ENCODE measurements around the gene DISP3.

Gene DISP3, protein sequence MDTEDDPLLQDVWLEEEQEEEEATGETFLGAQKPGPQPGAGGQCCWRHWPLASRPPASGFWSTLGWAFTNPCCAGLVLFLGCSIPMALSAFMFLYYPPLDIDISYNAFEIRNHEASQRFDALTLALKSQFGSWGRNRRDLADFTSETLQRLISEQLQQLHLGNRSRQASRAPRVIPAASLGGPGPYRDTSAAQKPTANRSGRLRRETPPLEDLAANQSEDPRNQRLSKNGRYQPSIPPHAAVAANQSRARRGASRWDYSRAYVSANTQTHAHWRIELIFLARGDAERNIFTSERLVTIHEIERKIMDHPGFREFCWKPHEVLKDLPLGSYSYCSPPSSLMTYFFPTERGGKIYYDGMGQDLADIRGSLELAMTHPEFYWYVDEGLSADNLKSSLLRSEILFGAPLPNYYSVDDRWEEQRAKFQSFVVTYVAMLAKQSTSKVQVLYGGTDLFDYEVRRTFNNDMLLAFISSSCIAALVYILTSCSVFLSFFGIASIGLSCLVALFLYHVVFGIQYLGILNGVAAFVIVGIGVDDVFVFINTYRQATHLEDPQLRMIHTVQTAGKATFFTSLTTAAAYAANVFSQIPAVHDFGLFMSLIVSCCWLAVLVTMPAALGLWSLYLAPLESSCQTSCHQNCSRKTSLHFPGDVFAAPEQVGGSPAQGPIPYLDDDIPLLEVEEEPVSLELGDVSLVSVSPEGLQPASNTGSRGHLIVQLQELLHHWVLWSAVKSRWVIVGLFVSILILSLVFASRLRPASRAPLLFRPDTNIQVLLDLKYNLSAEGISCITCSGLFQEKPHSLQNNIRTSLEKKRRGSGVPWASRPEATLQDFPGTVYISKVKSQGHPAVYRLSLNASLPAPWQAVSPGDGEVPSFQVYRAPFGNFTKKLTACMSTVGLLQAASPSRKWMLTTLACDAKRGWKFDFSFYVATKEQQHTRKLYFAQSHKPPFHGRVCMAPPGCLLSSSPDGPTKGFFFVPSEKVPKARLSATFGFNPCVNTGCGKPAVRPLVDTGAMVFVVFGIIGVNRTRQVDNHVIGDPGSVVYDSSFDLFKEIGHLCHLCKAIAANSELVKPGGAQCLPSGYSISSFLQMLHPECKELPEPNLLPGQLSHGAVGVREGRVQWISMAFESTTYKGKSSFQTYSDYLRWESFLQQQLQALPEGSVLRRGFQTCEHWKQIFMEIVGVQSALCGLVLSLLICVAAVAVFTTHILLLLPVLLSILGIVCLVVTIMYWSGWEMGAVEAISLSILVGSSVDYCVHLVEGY (N-terminal part only)

DNA sequence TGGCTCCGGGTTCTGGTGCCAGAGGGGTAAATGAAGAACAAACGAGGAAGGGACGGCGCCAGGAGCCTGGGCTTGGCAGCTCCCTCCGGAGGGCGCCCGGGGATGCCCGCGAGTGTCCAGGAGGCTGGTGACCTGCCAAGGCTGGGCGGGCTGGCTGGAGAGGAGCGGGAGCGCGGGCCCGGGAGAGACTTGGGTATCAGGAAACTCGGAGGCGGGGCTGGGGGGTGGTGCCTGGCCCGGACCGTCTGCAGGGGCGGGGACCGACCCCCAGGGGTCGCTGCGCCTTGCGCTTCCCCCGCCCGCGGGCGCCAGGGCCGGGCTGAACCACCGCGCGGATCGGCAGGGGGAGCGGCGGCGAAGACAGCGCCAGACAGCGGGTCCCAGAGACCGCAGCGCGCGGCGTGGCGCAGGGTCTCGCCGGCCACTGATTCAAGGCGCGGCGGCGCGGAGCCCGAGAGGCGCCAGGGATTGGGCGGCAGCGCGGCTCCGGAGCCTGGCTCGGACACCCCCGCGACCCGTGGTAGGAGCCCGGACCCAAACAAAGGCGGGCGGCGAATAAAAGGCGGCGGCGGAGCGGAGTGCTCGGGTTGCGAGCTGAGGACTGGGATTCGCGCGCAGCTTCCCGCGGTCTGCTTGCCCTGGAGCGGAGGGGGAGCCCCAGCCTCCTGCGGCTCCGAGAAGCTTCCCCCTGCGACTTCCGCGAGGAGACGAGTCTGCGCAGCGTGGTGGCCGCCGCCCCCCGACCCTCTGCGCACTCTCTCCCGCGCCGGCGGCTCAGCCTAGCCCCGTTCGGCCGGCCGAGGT lies at the start of gene DISP3:
Gene DISP3, plus strand, starts transcription at position 585 of the 804 bp plus-strand sequence. CDS start 21,838 bp downstream, outside the sequence.
- peak; percentile 50 for DNase-seq (ENCODE audit: low read depth, low spot score)

DNA sequence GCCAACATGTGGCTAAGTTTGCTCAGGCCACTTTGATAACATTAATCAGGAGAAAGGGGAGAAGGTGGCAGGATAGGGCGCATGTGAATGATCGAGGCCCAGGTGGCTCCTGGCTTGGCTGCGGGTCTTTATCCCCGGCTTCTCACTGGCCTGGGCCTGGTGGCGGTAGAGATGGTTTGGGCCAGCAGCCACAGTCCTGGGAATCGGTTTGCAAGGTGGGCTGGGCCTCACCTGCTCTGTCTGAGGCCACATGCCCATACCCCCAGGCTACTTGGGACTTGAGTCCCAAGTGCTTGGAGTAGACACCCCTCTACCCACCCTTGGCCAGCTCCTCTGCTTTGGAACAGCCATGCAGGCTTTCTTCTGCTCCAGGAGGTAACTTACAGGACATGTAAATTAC lies 49.7 kb upstream of the DISP3 start:
- DNase-seq (ENCODE audit: low read depth, low spot score) = no peak

DNA sequence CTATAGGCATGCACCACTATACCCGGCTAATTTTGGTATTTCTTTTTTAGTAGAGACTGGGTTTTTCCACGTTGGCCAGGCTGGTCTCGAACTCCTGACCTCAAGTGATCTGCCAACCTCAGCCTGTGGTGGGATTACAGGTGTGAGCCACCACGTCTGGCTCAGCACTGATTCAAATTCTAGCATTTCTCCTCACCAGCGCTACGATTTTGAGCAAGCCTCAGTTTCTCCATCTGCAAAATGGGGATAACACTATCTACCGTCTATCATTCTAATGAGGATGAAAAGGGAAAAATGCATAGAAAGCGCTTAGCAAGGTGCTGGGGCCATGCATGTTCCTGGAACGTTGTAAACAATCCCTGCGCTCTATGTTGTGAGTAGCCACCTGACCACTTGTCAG lies 49.0 kb upstream of the DISP3 start:
- DNase-seq (ENCODE audit: low read depth, low spot score) = no peak

DNA sequence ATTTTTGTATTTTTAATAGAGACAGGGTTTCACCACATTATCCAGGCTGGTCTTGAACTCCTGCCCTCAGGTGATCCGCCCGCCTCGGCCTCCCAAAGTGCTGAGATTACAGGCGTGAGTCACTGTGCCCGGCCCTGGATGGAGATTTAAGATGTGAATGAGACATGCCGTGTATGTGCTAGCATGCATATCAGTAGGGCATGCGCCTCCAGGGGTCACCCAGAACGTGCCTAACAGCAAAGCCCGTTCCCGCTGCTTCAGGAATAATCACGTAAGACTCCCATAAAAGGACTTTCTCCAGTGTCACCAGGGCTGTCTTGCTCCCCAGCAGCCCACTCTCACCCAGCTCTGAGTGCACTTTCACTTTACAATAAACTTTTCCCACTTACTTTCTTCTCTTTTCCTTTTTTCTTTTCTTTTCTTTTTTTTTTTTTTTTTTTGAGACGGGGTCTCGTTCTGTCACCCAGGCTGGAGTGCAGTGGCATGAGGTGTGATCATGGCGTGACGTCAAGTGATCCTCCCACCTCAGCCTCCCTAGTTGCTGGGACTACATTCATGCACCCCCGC lies 46.9 kb upstream of the DISP3 start:
- DNase-seq (ENCODE audit: low read depth, low spot score) = no peak

DNA sequence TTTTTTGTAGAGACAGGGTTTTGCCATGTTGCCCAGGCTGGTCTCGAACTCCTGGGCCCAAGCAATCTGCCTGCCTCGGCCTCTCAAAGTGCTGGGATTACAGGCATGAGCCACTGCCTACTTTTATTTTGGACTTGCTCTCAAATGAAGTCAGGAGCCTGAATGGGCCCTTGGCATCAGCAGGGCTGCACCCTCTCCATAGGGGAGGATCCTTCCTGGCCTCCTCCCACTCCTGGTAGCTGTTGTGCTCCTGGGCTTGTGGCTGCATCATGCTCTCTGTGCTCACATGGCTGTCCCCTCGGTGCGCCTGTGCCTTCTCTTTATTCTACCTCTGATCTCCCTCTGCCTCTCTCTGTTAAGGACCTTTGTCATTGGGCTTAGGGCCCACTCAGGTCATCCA lies 46.4 kb upstream of the DISP3 start:
- DNase-seq (ENCODE audit: low read depth, low spot score) = no peak

DNA sequence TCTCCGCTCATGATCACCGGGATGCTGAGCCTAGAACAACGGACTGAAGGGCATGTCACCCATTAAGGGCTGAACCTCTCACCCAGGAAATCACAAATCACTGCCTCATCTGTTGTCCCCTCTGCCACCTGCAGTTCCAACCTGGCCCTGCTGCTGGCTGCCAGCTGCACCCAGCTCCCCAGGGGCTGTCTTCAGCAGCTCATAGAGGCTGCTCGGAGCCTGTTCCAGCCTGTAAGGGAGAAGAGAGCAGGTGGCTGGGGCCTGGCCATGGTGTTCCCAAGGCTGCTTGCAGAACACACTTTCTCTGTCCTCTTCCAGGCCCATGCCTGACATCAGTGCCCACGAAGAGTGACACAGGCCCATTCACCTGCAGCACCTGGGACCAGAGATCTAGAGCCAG lies 44.5 kb upstream of the DISP3 start:
- no peak for DNase-seq (ENCODE audit: low read depth, low spot score)

DNA sequence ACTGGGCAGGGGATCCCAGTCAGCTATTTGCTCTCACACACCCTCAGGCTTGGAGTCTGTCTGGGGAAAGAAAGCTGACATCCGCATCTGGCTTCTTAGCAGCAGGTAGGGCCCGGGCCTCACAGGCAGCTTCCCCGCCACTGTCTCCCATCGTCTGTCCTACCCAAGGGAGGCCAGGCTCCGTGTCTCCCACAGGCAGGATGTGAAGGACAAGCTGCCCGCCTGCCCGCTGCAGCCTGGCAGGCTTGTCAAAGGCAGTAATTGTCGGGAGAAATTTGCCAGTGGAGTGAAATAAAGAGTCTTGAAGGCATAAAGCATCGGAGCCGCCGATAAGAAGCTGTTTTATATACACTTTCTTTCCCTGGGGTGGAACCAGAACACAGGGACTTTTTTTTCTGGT lies 44.0 kb upstream of the DISP3 start:
- no peak for DNase-seq (ENCODE audit: low read depth, low spot score)

DNA sequence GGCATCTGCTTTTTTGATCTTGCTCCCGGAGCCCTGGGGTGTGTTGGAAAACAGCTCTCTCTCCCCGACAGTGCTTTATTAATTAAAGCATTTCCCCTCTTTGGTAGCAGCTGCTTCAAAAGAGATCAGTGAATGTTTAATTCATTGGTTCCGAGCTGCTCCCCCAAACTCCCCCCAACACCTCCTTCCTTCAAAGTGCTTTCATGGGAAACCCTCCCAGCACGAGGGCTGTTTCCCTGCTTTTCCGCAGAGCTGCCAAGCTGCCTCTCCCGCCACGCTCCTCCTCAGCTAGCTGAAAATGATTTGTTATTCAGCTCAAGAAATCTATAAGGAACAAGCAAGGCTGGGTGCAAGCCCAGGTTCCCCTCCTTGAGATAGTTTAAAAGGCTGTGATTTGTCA lies 40.0 kb upstream of the DISP3 start:
- DNase-seq (ENCODE audit: low read depth, low spot score) = no peak

DNA sequence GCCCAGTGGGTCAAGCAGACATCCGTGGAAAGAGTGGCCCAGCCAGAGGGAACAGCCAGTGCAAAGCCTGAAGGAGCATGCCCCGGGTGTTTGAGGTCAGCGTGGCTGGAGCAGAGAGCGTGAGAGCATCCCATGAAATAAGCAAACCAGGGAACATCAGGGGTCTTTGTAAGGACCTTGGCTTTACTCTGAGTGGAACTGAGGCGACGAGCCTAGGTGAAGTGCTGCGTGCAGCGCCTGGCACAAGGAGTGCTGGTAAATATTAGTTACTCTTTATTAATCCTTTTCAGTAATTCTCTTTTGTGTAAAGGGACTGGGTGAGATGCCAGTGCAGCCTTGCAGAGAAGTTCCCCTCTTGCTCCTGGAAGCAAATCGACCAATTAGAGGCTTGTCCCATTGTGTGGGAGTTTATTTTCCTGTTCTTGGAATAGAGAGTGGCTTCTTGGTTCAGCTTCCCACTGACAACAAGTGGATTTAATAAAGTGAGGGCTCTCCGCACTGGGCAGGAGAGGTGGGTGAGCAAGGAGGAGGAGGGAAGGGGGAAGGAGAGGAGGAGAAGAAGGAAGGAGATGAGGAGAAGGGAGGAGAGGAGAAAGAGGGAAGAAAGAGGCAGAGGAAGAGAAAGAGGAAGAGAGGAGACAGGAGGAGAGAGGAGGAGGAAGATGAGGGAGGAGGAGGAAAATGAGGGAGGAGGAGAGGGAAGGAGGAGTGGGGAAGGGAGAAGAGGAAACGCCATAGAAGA lies 37.6 kb upstream of the DISP3 start:
- DNase-seq (ENCODE audit: low read depth, low spot score) = no peak

DNA sequence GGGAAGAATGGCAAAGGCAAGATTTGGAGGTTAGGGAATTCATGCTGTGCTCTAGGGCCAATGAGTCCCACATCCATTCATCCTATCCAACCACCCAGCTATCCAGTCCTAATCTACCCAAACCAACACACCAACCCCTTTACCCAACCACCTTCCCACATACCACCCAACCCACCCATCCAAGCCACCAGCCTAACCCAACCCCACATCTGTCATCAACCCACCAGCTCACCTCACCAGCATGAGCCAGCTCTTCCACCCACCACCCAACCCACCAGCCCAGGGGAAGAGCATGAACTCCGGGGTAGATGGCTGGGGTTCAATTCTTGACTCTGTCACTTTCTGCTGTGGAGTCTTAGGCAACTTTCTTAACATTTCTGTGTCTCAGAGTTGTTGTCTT lies 35.9 kb upstream of the DISP3 start:
- DNase-seq (ENCODE audit: low read depth, low spot score) = no peak

DNA sequence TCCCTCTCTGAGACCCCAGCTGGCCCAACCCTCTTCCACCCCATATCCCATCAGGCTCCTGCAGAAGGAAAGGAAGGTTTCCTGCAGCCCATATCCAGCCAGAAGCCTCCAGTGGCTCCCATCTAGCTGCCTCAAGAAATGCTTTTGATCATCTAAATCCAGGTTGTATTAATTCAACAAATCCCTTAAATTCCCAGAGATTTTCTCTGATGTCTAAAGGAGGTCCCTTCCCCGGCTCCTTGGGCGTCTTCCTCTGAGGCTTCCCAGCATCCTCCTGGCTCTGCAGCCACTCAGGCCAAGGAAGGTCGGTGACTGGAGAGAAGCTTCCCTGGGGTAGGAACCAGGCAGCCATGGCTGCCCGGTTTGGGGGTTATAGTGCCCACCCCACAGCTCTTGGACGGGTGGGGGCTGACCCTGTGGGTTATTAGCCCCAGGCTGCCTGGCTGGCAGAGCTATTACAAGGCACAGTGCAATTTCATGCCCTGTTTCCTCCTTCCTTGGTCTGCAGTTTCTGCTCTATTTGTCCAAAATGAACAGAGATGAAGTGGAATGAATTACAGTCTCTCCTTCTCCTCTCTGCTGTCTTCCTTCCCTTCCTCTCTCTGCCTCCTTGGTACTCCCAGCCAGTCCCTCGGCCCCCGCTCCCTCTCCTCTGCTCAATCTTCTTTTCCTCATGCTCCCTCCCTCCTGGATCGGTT lies 34.8 kb upstream of the DISP3 start:
- no peak for DNase-seq (ENCODE audit: low read depth, low spot score)

DNA sequence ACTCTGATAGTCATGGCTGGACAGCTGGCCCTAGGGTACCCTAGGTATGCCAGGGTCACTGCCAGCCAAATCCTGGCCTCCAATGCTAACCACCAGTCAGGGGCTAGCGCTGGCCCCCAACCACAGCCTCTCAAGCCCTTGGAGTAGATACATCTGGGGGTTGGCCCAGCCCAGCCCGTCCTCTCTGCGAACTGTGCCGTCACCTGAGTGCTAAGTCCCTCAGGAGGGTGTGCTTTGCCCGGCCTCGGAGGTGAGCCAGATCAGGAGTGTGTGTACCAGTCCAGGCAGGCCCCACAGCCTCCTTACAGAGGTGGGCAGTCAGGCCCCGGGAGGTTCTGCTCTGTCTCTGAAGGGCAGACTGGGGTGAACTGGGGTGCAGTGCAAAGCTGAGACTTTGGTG lies 34.0 kb upstream of the DISP3 start:
- DNase-seq (ENCODE audit: low read depth, low spot score) = no peak

DNA sequence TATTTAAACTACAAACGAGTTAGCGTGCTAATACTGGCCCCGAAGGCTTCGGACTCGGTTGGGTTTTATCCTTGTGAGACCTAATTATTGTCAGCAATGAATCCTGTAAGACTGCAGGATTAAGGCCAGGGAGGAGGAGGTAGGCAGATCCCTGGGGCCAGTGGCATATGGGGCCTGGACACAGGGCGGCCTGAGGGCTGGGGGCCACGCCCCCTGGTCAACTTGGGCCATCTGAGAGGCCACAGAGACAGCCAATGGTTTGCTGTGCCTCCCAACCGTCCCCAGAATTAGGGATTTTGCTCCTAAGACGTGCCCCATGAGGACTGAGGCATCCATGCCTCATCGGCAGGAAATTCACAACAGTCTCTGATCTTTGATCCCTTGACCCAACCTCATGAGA lies 31.1 kb upstream of the DISP3 start:
- DNase-seq (ENCODE audit: low read depth, low spot score) = no peak

DNA sequence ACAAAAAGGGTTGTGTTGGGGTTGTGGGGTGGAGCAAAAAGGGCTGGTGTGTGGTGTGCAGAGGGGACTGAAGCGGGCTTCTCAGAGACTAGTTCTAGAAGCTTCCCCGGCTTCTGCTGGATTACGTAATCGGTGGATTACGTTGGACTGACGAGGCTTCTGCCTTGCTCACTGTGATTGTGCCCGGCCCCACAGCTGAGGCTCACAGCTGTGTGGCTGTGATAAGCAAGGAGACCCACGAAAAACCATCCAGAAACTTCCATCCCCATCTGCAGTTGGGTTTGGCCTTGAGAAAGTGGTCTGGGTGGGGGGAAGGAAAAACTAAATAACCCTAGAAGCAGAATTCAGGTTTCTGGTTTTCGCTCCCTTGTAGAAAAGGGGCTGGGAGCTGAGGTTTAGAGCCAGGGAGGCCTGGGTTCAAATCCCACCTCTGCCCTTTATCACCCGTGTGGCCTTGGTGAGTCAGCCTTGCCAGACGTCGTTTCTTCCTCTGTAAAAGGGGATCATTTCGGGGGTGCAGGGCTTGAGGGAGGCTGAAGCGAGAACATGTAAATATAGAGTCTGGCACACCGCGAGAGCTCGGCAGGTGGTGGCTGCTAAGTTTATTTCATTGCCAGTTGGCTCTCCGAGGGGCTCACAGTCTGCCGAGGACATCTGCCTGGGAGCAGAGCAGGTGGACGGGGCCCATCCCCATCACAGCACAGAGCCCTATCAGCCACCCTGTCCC lies 30.4 kb upstream of the DISP3 start:
- no peak for DNase-seq (ENCODE audit: low read depth, low spot score)

DNA sequence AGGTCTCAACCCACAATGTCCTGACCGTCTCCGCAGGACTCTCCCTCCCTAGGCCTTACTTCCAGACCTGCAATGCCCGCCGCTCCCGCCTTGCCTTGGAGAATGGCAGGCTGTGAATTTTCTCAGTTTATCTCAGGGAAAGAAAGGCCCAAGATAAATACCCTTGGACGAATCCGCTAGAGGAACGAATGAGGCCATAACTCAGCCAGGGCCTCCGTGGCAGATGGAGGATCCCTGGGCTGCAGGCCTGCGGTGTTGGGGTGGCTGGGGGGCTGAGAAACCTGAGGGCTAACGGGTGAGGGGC lies 29.9 kb upstream of the DISP3 start:
- no peak for DNase-seq (ENCODE audit: low read depth, low spot score)

DNA sequence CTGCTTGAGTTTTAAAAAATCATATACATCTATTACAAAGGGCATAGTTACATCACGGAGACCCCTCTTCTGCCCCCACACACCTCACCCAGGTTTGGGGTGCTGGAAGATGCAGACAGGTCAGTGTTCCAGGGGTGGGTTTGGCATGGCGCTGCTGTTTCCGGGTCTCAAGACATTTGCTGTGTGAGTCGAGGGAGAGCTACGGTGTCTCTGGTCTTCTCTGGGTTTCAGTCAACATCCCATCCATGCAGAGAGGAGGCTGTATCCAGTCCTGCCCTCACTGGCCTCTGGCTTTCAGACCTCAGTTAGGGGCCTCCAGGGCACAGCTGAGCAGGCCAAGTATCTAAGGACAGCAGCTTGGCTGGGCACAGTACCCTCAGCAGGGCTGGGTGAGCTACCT lies 28.6 kb upstream of the DISP3 start:
- DNase-seq (ENCODE audit: low read depth, low spot score) = no peak

DNA sequence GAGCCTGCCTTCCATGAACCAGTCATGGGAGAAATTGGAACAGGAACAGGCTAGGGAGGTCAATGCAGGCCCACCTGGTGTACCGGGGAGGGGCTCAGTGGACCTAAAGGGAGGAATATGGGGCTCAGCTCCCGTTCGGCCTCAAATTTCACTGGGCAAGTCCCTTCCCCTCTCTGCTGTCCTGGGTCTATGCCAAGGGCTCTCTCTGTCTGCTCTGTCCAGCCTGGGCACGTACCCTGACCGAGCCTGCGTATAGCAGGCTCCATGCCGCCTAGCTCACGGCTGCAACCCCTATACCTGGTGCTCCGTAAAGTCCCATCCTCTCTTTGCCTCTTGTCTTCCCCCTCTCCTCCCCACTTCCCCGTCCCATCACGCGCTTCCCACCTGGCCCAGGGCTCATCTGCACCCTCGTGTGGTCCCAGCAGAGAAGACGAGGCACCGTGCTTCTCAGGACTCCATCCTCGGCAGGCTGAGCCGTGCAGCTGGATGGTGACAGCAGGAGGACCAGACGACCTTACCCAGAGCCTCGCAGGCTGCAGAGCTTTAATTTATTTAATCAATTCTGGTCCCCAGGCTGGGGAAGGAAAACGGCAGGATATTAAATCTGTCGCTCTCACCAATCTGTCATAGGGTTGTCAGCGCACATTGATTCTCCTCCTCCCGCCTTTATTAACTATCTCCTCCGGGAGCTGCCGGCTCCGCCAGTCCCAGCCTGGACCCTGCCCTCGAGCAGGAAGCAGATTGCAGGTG lies 25.0 kb upstream of the DISP3 start:
- DNase-seq (ENCODE audit: low read depth, low spot score) = no peak

DNA sequence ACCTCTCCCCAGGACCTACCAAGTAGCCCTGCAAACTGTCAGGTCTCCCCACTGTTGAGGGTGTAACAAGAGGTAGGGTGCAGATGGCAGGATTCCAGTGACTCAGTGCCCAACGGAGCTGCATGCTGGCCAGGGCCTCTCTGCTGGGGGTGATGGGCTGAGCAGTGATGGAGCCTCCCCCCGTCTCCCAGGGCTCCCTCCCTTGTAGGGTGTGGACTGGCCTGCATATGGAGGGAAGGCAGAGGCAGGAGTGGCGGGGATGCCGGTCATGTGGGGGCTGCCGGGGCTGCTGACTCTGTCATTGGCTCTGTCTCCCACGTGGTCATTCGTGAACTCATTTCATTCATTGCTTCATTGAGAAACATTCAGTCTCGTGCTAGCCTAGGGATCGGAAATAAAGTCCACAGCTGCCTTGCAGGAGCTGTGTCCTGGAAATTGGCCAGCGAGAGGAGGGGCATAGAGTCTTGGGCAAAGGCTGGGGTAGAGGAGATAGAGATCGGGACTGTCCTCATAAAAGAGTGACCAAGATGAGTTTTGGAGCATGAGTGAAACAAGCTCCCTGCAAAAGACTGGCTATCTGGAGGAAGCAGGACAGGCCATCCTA lies 22.9 kb upstream of the DISP3 start:
- DNase-seq (ENCODE audit: low read depth, low spot score) = no peak

Data from activated naive CD8-positive, alpha-beta T cell treated with anti-CD3 and anti-CD28 coated beads, Interleukin-2, amount 50 U/mL, for 16 hours (primary cell).